Kidney epithelial cell (primary cell): Measurements from ENCODE around the gene ZBP1. TPM values are rescaled to one million over a fixed set of nuclear protein-coding genes. Genes with fewer than 3 reads are reported as not detected.

Experiments used
- DNase-seq: peaks from one replicate; pipeline ENCODE4 v3.0.0-alpha.2; 2010; ENCODE audit warnings: low read depth
- H3K27me3 ChIP-seq: 2 replicates; pipeline ENCODE4 v1.6.0; 2011; ENCODE audit warnings: low read length; ENCODE audit not compliant: control insufficient read depth, insufficient read depth
- H3K36me3 ChIP-seq: 2 replicates; pipeline ENCODE4 v1.5.1; 2011; ENCODE audit warnings: low read length; ENCODE audit not compliant: control insufficient read depth, insufficient read depth
- H3K4me3 ChIP-seq: 2 replicates; pipeline ENCODE4 v1.5.1; 2011; ENCODE audit warnings: low read depth, mild to moderate bottlenecking, control low read depth, low read length
- total RNA-seq: library from RNA; depleted of rRNA; stranded (reverse); fragments of >200 nt; gene quantifications from 2 replicates; pipeline ENCODE4 v1.2.3, GENCODE V29; 2015
- TF ChIP-seq, protein P1 (sequence below): IDR thresholded peaks from 2 replicates; pipeline ENCODE4 v1.5.1; 2011; ENCODE audit warnings: mild to moderate bottlenecking, moderate library complexity, low read length, control low read depth, inconsistent platforms; ENCODE audit not compliant: insufficient read depth, poor library complexity, severe bottlenecking

ZBP1 gene
- total RNA-seq, 1 donor from 2014 or later, result not detected

DNA sequence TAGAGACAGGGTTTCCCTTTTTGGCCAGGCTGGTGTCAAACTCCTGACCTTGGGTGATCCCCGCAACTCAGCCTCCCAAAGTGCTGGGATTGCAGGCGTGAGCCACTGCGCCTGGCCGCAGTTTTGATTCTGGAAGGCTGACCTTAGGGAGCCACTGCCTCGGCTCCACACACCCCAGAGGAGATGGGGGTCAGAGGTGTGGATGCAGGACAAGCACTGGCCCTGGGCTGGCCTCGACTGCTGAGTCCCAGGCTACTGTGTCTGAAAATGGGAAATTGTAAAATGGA lies 1.5 kb downstream of the ZBP1 start:
- Histone ChIP-seq H3K4me3 (no peak overlapping the region), H3K27me3 (peaks cover 12% of the 10 kb centered on the region), H3K36me3 (no peaks in the 10 kb centered on the region)
- TF ChIP-seq, protein P1, sequence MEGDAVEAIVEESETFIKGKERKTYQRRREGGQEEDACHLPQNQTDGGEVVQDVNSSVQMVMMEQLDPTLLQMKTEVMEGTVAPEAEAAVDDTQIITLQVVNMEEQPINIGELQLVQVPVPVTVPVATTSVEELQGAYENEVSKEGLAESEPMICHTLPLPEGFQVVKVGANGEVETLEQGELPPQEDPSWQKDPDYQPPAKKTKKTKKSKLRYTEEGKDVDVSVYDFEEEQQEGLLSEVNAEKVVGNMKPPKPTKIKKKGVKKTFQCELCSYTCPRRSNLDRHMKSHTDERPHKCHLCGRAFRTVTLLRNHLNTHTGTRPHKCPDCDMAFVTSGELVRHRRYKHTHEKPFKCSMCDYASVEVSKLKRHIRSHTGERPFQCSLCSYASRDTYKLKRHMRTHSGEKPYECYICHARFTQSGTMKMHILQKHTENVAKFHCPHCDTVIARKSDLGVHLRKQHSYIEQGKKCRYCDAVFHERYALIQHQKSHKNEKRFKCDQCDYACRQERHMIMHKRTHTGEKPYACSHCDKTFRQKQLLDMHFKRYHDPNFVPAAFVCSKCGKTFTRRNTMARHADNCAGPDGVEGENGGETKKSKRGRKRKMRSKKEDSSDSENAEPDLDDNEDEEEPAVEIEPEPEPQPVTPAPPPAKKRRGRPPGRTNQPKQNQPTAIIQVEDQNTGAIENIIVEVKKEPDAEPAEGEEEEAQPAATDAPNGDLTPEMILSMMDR, result no peak
- no peak for DNase-seq

DNA sequence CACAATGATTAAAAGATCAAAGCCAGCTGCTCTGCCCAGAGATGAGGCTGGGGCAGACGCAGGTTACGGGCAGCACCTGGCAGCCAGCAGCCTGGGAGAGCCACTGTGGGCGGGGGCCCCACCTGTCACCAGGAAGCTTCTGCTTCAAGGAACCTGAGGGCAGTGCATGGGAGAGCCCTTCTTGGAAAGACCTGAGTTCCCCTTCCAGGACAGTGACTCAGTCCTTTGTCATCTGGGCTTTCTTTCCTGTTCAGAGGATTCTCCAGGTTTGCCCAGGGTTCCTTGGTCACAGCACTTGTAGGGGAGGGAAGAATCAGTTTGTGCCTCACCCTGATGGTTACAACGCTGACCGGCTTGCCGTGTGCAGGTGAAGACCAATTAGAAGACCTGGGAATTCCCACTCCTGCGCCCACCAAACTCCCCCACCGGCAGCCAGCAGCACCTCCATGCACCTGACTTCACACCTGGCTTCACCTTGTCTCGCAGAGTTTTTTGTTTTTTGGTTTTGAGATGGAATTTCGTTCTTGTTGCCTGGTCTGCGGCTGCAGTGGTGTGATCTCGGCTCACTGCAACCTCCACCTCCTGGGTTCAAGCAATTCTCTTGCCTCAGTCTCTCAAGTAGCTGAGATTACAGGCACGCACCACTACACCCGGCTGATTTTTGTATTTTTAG lies 2.0 kb downstream of the ZBP1 start:
- Histone ChIP-seq H3K4me3 (no peak overlapping the region), H3K36me3 (no peaks in the 10 kb centered on the region), H3K27me3 (peaks cover 12% of the 10 kb centered on the region)
- TF ChIP-seq, protein P1, result no peak
- DNase-seq, result peak; percentile 52

DNA sequence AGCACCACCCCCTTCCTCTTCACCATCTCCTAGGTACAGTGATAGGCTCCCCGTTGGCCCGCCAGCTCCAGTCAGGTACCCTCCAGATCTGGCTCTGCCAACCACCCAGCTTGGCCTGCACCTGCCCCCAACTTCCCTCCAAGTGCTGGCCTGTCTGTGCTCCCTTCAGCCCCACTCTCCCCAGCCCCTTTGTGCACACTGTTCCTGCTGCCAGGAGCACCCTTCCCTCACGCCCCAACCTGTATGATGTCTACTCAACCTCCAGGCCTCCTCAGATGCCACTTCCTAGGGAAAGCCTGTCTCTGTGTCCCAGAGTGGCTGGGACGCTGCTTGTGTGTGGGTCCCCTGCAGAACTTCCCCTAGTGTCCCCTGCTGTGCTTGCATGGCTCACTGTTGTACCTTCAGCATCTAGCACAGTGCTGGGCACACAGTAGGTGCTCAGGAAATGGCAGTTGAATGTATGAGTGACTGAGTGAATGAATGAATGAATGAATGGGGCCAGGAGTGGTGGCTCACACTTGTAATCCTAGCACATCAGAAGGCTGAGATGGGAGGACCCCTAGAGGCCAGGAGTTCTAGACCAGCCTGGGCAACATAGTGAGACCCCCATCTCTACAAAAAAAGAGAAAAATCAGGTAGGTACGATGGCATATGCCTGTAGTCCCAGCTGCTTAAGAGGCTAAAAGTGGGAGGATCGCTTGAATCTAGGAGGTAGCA lies 3.0 kb downstream of the ZBP1 start:
- Histone ChIP-seq H3K36me3 (no peaks in the 10 kb centered on the region), H3K27me3 (peaks cover 15% of the 10 kb centered on the region), H3K4me3 (no peak overlapping the region)
- TF ChIP-seq, protein P1, result no peak
- DNase-seq, result no peak

DNA sequence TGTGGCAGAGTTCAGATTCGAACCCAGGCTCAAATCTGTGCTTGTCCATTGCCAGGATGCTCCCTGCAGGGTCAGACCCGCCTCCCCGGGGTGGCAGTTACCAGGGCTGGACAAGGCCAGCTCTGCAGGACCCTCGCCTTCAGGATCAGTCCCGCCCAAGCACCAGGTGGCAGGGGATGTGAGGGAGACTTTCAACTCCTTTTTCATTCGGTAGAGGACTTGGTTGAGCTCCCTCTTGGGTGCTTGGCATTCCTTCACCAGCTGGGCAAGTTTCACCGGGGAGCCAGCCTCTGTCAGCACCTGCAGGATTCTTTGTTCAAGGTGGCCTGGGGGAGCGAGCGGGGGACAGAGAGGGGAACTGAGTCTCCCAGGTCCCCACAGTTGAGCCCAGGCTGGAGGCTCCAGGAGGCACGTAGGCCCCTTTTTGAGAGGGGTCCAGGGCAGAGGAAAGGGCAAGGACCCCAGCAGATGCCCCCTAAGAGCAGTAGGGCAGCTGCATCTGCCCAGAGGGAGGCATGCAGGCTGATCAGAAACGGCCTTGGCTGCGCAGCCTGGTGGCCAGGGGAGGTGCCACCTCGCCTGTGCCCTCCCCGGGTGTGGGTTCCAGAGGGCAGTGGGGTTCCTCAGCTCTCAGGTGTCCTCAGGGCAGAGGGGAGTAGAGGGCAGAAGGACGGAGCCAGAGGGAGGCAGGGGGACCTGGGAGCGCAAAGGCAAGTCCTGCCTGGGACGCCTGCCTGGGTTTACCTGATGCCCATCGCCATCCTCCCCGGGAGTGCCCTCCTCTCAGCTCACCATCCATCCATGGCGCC lies 3.9 kb downstream of the ZBP1 start:
- TF ChIP-seq, protein P1, result no peak
- Histone ChIP-seq H3K27me3 (peaks cover 21% of the 10 kb centered on the region), H3K36me3 (no peaks in the 10 kb centered on the region)

DNA sequence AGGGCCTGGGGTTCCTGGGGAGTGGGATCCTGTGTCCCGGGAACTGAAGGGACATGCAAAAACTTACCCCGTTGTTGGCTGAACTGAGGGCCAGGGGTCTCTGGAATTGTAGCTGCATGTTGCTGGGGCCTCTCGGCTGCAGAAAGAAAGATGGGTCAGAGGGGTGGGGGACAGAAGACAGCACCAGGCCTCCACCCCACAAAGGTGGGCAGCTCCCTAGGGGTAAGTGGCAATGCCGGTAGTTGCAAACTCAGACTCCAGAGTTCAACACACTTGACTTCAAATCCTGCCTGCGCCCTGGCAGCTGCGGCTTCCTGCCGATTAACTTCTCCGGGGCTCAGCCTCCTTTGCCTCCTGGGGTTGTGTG lies 4.8 kb downstream of the ZBP1 start:
- no peak overlapping the region for H3K4me3 ChIP-seq
- TF ChIP-seq, protein P1, result no peak
- no peaks in the 10 kb centered on the region for H3K36me3 ChIP-seq
- no peak for DNase-seq
- peaks cover 22% of the 10 kb centered on the region for H3K27me3 ChIP-seq

More for the DNA sequence above, 3.9 kb downstream of the ZBP1 start:
- no peak overlapping the region for H3K4me3 ChIP-seq
- no peak for DNase-seq
